ENCODE data around the gene ACTA2.

The ACTA2 gene

DNA sequence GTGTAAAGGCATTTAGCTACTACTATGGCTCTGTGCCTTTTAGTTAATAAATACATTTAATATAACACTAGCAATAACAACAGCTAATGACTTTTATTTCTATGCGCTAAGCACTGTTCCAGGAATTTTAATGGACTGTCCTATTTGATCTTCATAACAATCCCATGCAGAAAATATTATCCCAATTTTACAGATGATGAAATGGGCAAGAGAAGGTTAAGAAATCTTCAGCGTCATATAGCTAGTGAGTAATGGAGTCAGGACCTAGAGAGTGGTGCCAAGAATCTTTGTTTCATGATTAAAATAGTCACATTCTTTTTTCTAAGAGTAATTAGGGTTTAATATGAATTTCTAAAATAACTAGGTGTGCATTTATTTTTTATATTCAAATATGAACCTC, 32.4 kb downstream of the ACTA2 start:
- no peak for DNase-seq (ENCODE audit: low read depth in 3 of 3)

DNA sequence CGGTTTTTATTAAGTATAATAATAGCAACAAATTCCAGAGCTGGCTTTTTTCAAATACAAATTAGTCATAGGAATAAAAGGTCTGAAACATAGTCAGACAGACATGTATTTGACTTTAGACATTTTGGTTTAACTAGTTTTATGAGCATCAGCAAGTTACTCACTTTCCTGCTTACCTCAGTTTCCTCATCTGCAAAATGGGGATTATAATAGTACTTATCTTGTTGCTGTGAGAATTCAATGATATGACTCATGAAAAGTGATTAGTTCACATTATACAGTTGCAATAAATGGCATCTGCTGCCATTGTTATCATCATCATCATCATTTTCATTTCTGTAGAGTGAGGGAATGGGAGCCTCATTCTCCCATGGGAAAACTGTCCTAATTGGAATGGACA, 33.5 kb downstream of the ACTA2 start:
- DNase-seq (ENCODE audit: low read depth in 3 of 3), result no peak

DNA sequence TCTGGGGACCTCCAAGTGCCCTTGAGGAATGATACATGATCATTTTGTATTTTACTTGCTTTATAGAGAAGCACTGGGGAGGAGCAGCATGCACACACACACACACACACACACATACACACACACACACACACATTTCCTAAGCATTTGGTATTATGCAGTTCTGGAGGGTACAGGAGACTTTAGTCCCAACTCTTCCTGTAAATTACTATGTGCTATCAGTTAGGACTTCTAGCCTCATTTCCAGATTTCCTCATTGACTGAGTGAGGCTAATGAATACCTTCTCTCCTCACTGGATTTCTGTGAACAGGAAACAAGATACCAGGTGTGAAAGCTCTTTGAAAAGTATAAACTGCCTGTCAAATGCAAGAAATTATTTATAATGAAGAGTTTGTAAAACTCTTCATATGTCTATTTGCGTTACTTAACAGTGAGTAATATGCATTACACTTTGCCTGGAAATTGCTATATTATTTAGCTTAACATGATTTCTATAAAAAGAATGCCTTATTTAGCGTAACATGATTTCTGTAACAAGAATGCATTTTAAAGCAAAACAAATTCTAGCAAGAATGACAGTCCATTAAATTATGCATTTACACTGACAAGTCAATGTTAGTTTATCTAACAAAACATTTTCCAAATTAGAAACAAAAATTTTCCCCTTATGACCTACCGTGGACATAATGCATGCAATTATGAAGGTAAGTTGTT, 34.2 kb downstream of the ACTA2 start:
- no peak for DNase-seq (ENCODE audit: low read depth in 3 of 3)

DNA sequence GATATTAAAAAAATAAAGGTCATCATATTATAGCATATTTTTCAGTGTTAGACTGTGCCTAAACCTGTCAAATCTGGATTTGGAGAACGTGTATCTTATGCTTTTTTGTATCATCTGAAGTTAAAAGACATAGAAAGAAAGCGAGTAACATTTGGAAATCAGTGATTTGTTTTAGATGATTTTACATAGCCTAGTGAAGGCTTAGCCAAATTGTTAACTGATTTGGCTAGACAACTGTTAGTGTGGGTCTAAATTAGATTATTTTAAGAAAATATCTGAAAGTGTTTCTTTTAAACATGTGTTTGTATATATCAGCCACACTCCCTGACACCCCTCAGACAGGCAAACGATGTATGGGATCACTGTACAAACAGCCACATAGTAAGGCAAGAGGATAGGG, 35.6 kb downstream of the ACTA2 start:
- no peak for DNase-seq (ENCODE audit: low read depth in 3 of 3)

DNA sequence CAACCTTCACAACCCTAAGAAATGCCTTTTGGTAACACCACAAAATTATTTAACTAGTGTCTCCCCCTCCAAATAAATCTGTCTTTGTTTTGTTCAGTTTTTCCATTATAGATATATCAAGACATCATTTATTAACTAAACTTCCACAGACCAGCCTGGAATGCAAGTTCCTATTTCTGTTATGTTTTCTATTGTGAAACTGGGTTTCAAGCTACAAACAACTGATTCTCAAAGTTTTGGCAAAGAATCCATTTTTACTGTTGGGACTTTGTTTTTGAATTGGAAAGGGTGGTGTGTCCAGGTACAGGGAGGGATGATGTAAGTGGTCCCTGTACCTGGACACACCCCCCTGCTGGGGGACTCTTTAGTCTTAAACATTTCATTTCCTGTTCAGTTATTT, 36.3 kb downstream of the ACTA2 start:
- no peak for DNase-seq (ENCODE audit: low read depth in 3 of 3)

DNA sequence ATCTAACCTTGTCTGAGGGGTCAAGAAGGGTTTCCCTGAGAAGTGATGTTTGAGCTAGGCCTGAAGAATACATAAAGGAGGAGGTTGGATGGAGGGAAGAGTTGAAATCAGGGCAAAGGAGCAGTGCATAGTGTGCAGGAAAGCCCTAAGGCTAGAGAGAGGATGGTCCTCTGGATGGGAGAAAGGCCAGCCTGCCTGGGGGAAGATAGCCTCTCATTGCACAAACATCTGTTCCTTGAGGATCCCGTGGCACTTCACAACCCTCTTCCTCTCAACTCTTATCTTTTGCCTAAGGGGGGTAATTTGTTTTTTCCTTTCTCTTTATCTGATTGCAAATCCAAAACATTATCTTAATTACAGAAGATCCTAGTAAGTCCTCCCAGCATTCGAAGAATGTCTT, 36.8 kb downstream of the ACTA2 start:
- DNase-seq (ENCODE audit: low read depth in 3 of 3), result no peak

DNA sequence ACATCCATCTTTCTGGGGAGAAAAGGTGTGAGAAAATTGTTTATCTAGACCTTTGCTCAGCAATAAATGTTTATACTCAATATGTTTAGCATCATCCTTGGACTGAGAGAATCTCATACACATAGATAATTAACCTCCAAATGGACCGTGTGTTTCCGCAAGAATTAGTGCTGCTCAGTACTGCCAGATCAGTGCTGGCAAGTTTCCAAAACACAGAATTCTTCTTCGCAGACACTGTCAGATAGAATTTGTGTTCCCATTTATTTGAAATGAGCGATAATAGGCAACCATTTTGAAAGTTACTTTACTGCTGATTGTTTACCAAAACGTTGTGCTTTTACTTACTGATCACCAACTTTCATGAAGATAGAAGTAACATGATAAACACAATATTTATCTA, 38.8 kb downstream of the ACTA2 start:
- DNase-seq (ENCODE audit: low read depth in 3 of 3), result no peak

DNA sequence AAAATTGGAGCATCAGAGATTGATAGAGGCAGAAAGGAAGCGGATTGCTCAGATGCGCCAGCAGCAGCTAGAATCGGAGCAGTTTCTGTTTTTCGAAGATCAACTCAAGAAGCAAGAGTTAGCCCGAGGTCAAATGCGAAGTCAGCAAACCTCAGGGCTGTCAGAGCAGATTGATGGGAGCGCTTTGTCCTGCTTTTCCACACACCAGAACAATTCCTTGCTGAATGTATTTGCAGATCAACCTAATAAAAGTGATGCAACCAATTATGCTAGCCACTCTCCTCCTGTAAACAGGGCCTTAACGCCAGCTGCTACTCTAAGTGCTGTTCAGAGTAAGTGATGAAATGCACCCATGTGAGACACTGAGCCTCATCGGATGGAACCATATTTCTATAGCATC, 39.4 kb downstream of the ACTA2 start:
- DNase-seq (ENCODE audit: low read depth in 3 of 3), result no peak

DNA sequence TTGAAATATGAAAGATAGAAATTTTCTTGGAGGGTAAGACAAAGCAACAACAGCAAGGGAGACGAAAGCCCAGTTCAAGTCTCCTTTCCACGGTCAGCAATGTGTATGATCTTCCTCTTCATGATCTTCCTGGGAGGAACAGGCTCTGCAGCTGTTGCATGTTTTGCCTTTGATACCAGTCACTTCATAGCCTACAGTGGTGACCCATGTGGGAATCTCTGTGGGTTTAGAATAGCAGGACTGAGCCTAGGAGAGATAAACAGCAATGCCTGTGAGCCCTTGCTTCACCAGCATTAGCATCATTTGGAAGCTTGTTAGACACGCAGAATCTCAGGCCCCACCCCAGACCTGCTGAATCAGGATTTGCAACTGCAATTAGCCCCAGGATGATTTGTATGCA, 40.7 kb downstream of the ACTA2 start:
- DNase-seq (ENCODE audit: low read depth in 3 of 3), result no peak

DNA sequence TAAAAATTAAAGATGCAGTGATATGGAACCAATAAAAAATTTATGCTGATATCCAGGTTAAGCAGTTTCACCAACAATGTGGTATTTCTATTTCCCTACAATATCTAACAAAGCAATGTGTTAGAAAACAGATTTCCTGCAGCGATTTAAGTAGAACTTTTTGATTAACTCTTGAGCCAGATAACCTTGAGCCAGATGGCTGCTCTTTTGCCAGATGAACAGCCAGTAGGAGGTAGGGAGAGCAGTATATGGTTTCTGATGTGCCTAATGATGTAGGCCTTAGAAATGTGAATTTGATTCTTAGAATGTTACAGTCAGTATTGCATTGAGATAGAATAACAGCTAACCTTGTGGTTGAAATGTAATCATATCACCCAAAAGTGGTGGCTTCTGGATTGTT, 41.5 kb downstream of the ACTA2 start:
- no peak for DNase-seq (ENCODE audit: low read depth in 3 of 3)

DNA sequence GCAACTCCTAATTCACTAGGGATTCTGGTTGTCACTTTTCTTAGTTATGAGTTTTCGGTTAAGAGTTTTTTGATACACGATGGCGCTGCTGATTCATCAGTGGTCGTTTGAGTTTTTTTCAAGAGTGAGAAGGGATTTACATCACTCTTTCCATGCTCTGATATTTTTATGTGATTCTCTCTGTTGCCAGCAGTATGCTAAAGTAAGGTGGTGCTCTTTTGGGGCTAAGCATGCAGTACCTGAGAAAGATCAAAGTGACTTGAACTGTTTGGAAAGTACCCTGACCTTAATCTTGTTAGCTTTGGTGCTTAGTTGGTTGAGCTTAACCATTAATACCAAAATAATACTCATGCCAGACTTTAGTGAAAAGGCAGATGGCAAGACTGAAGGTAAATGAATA, 44.4 kb downstream of the ACTA2 start:
- no peak for DNase-seq (ENCODE audit: low read depth in 3 of 3)

DNA sequence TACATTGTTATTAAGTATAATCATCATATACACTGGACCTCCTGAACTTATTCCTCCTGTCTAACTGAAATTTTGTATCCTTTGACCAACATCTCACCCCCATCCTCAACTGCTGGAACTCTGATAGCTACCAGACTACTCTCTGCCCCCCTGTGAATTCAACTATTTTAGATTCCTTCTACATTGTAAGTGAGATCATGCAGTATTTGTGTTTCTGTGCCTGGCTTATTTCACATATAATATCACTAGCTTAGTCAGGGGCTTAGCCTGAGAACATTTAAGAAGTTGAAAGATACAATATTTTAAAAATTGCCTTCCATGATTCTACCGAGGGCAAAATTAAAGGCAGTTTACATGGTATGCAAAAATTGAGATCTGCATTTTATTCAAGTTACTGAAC, 45.7 kb downstream of the ACTA2 start:
- DNase-seq (ENCODE audit: low read depth in 3 of 3), result no peak

DNA sequence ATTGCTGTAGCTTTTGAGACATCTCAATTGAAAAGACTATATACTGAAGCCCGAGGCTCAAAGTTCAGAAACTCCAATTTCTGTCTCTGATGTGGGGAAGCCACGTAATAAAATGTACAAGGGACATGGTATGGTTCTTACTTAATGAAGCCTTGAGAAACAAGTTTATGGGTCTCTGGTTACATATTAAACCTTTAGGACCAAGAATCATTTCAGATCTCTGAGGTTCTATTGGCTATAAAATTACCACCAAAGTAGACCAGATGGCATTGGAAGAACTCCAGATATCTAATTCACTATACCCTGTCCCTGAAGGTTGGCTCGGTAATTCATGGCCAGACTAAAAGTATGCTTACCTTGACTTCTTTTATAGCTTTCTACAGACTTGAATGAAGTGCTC, 48.9 kb downstream of the ACTA2 start:
- no peak for DNase-seq (ENCODE audit: low read depth in 3 of 3)

DNA sequence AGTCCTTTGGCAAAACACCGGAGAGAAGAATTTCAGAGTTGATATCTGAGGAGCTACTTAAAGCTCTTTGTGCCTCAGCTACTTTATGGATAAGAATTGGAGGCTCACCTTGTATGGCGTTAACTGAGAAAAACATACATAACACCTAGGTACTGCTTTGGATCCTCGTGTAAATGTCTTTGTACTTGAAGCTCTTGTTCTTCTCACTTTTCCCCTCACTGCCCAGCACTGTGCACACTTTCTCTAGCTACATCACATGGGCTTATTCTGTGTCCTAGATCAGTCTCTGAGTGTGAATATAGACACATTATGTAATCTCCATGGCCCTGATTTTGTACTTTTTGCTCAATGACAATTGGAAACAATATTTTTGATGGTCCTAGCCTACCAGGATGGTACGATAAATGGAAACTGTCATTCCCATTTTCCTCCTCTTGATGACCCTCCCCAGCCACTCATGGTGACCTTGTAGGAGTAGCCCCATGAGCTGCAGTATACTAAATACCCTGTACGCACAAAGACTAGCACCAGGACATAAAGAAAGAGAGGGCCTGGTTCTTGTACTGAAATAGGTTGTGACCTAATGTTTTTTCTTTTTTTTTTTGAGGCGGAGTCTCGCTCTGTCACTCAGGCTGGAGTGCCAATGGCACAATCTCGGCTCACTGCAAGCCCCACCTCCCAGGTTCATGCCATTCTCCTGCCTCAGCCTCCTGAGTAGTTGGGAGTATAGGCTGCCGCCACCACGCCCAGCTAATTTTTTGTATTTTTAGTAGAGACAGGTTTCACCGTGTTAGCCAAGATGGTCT, 50.4 kb downstream of the ACTA2 start:
- DNase-seq (ENCODE audit: low read depth in 3 of 3), result no peak

DNA sequence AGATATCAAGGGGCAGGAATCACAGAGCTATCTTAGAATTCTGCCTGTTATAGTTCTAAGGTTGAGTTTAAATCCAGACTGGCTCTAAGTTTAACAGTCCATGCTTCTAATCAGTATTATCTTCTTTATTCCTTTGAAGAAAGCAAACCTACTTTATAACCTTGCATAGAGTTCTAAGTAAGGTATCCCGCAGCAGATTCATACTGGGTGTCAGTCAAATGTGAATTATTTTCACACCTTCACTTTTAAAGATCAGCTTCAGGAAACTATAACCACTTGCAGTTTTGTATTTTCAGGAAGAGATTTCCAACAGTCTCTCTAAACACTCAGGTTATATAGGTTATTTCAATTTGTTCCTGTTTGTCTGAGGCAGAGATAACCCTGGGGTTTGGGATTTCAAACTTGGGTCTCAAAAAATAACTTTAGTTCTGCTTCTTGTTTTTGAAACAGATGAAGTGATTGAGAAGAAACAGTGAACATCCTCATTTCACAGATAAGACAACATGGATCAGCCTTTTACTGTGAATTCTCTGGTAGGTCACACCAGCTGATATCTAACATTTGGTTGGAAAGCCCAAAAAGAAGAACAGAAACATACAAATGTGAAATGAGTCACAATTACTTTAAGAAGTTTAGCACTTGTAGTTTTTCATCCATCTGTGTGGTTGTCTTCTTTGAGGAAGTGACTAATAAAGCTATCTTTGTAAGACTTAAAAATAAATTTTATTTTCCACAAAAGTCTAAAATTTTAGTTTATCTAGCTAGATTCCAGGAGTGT, 51.2 kb downstream of the ACTA2 start:
- DNase-seq (ENCODE audit: low read depth in 3 of 3), result no peak

DNA sequence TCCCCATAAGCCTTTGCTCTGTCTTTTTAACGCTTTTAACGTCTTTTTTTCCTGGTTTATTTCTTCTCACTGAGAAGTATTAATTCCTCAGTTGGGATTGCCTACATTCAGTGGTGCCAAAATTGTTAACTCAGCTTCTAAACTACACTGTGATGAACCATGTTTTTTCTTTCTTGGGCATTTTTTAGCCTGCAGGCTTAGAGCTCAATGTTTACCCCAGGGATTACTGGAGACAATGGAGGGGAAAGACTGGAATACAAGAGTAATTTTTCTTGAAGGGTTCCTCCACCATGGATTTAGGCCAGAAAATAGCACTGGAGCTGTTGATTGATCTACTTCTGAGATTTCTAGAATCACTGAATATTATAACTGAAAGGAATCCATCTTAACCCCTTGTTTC, 52.7 kb downstream of the ACTA2 start:
- DNase-seq (ENCODE audit: low read depth in 3 of 3), result no peak

DNA sequence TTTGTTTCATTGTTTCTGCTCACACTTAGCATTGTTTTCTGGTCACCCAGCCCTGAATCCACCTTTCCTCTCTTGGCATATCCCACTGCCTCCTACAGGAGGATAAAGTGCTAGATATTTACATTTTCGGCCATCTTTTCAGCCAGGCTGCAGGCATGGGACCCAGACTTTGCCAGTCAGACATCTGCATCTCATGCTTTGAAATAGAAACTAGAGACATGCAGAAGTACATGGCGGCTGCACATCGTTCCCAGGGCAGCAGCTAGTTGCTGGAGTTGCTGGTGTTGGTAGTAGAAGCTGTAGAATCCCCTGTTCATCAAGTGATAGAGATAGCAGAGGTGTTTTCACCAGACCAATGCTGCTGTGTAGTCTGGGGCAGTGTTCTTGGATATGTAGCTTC, 53.8 kb downstream of the ACTA2 start:
- no peak for DNase-seq (ENCODE audit: low read depth in 3 of 3)

DNA sequence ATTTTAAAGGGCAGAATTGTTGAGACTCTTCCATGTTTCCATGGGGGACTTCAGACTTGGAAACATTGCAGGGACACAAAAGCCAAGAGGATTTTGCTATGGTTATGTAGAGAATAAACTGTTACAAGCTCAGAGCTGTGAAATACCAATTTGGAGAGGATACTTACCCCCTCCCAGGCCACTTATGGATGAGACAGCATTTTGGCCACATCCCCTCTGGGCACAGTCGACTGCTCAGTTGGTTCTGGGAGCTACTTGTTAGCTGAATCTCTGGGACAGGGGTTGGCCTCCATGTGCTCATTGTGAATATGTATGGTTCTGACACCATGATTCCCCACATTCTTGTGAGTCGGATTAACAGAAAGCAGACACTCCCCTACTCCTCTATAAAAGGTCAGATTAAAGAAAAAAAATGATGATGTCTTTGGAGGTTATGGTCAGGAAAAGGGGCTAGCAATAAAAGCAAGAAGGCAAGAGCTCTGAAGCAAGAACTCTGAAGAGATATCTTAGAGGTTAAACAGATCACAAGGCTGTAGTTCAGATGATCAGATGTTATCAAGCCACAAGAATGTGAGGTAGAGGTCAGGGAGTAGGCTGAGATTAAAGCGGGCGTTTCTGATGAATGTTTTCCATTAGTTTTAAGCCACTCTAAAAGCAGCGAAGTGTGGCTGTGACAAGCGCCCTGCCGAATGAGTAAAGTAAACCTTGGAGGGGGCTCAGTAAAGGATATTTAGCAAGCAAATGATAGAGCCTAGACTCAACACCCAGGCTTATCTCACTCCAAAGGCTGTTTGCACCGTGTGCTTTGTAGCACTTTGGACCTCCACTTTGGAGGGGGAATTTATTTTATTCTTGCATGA, 55.3 kb downstream of the ACTA2 start:
- DNase-seq (ENCODE audit: low read depth in 3 of 3), result peak in 1 of 3 experiments; percentile 15

DNA sequence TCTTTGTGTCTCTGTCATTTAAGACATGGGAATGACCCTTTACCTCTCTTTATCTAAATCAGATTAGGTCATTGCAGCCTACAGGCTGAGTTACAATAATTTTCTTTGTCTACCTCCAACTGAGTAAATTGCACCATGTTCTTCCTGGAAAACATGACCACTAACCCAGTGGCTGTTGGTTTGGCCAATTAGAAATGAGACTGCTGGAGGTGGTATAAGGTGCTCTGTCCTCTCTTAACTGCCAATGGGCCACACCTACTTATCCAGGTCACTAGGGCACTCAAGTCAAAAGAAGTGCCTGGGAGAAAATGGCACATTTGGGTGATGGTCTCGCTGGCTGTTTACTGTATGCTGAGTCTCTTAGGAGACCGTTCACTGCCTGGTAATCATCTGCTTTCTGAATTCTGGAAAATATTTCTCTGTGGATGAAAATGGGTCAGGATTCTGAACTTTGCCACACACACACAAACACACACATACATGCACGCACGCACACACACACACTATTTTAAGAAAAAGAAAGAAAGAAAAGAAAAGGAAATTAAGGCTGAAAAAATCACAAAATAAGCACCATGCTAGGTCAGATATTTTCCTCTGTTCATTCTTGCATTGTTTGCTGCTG, 56.1 kb downstream of the ACTA2 start:
- DNase-seq (ENCODE audit: low read depth in 3 of 3), result no peak

DNA sequence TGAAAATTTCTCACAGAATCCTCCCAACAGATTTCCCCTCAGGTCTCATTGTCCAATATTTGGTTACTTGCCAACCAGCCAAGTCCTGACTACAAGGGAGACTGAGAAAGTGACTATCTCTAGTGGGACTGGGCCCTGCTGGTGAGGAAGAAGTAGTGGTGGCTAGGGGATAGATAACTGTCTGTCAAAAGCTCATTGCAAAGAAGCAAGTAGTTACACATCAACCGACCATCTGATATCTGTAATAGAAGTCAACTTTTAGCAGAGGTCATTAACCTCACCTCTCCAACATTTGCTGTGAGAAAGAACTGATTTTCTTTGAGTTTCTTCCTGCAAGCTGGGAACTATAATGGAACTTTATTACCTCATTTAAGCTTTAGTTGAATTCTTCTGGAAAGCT, 57.3 kb downstream of the ACTA2 start:
- DNase-seq (ENCODE audit: low read depth in 3 of 3), result no peak

DNA sequence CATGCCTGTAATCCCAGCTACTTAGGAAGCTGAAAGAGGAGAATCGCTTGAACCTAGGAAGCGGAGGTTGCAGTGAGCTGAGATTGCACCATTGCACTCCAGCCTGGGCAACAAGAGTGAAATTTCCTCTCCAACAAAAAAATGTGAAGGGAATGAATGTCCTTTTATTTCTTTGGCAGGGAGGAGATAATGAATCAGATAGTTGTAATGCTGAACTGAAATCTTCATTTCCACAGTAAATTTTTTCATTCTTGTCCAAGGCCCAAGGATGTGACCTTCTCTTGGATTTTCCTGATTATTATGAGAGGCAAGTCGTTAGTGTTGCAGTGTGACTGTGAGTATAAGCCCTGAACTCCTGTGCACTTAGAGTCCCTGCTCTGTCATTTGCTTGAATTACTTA, 59.0 kb downstream of the ACTA2 start:
- no peak for DNase-seq (ENCODE audit: low read depth in 3 of 3)

Measured in stimulated activated CD4-positive, alpha-beta T cell treated with anti-CD3 and anti-CD28 coated beads, TNF-alpha, amount 100 ng/mL, for 4 hours (primary cell).